Measurements from ENCODE around the gene SNTG2.
"Not testable (repeated sequence)": the region's sequence is repeated elsewhere in the genome, so short reads cannot be mapped to it uniquely, and the experiment has no call there.

The SNTG2 gene

GRCh38 chr2:1341404-1342120 is 390.9 kb downstream of the SNTG2 start:
- no peak for DNase-seq

GRCh38 chr2:1348789-1349188 is 398.1 kb downstream of the SNTG2 start:
- DNase-seq, result no peak

- DNase-seq, result no peak
Measured at GRCh38 chr2:1350111-1350510, 399.5 kb downstream of the SNTG2 start.

- DNase-seq, result no peak
Measured at GRCh38 chr2:1353124-1353523, 402.5 kb downstream of the SNTG2 start.

- no peak for DNase-seq
Measured at GRCh38 chr2:1353543-1353942, 402.9 kb downstream of the SNTG2 start.

- no peak for DNase-seq
Measured at GRCh38 chr2:1360144-1360543, 409.5 kb downstream of the SNTG2 start.

- no peak for DNase-seq
Measured at GRCh38 chr2:1360557-1361250, 410.1 kb downstream of the SNTG2 start.

- DNase-seq, result no peak
Measured at GRCh38 chr2:1363367-1363766, 412.7 kb downstream of the SNTG2 start.

GRCh38 chr2:1366546-1367134 is 416.0 kb downstream of the SNTG2 start:
- DNase-seq, result peak; percentile 85

- no peak for DNase-seq
Measured at GRCh38 chr2:1367601-1368000, 417.0 kb downstream of the SNTG2 start.

- no peak for DNase-seq
Measured at GRCh38 chr2:1369905-1370304, 419.3 kb downstream of the SNTG2 start.

GRCh38 chr2:1370461-1370860 is 419.8 kb downstream of the SNTG2 start:
- DNase-seq, result no peak

GRCh38 chr2:1371082-1371481 is 420.4 kb downstream of the SNTG2 start:
- DNase-seq, result no peak

- no peak for DNase-seq
Measured at GRCh38 chr2:1373830-1374229, 423.2 kb downstream of the SNTG2 start.

- DNase-seq, result no peak
Measured at GRCh38 chr2:1374287-1374686, 423.6 kb downstream of the SNTG2 start.

- no peak for DNase-seq
Measured at GRCh38 chr2:1375794-1376193, 425.1 kb downstream of the SNTG2 start.

GRCh38 chr2:1377473-1377872 is 426.8 kb downstream of the SNTG2 start:
- DNase-seq, result no peak

- DNase-seq, result no peak
Measured at GRCh38 chr2:1378456-1379150, 428.0 kb downstream of the SNTG2 start.

- DNase-seq, result no peak
Measured at GRCh38 chr2:1381644-1382043, 431.0 kb downstream of the SNTG2 start.

- DNase-seq, result not testable (repeated sequence)
Measured at GRCh38 chr2:1387954-1388725, 437.5 kb downstream of the SNTG2 start.

- DNase-seq, result not testable (repeated sequence)
Measured at GRCh38 chr2:1390118-1390517, 439.5 kb downstream of the SNTG2 start.

- no peak for DNase-seq
Measured at GRCh38 chr2:1393321-1393720, 442.7 kb downstream of the SNTG2 start.

All from midbrain (tissue), 1 donor.